ENCODE measurements around the gene GALNT10.

The GALNT10 gene

GRCh38 chr5:154268073-154268472 lies 77.5 kb downstream of the GALNT10 start:
- DNase-seq, result no peak

- DNase-seq, result no peak
These were observed 78.9 kb downstream of the GALNT10 start for GRCh38 chr5:154269414-154269813.

- DNase-seq, result no peak
These were observed 80.9 kb downstream of the GALNT10 start for GRCh38 chr5:154271466-154271865.

GRCh38 chr5:154271936-154272514 lies 81.5 kb downstream of the GALNT10 start:
- DNase-seq, result no peak

- DNase-seq, result no peak
These were observed 82.6 kb downstream of the GALNT10 start for GRCh38 chr5:154273028-154273617.

- no peak for DNase-seq
These were observed 83.7 kb downstream of the GALNT10 start for GRCh38 chr5:154273963-154274827.

GRCh38 chr5:154274828-154275185 lies 84.3 kb downstream of the GALNT10 start:
- no peak for DNase-seq

GRCh38 chr5:154275566-154275965 lies 85.0 kb downstream of the GALNT10 start:
- DNase-seq, result no peak

- DNase-seq, result no peak
These were observed 85.9 kb downstream of the GALNT10 start for GRCh38 chr5:154276261-154276972.

GRCh38 chr5:154276973-154277331 lies 86.4 kb downstream of the GALNT10 start:
- DNase-seq, result no peak

- DNase-seq, result no peak
These were observed 87.0 kb downstream of the GALNT10 start for GRCh38 chr5:154277499-154277898.

GRCh38 chr5:154278186-154278585 lies 87.7 kb downstream of the GALNT10 start:
- no peak for DNase-seq

- DNase-seq, result no peak
These were observed 88.4 kb downstream of the GALNT10 start for GRCh38 chr5:154278908-154279307.

GRCh38 chr5:154284433-154284832 lies 93.9 kb downstream of the GALNT10 start:
- DNase-seq, result no peak

- DNase-seq, result no peak
These were observed 95.3 kb downstream of the GALNT10 start for GRCh38 chr5:154285661-154286408.

- no peak for DNase-seq
These were observed 96.0 kb downstream of the GALNT10 start for GRCh38 chr5:154286557-154286956.

- no peak for DNase-seq
These were observed 96.6 kb downstream of the GALNT10 start for GRCh38 chr5:154287136-154287535.

- DNase-seq, result no peak
These were observed 97.6 kb downstream of the GALNT10 start for GRCh38 chr5:154288145-154288544.

- DNase-seq, result no peak
These were observed 101.4 kb downstream of the GALNT10 start for GRCh38 chr5:154291917-154292316.

- DNase-seq, result no peak
These were observed 102.7 kb downstream of the GALNT10 start for GRCh38 chr5:154293219-154293618.

GRCh38 chr5:154295551-154295950 lies 105.0 kb downstream of the GALNT10 start:
- DNase-seq, result no peak

- DNase-seq, result no peak
These were observed 106.1 kb downstream of the GALNT10 start for GRCh38 chr5:154296525-154297159.
